HFFc6 (cell line): ENCODE results near the gene MAB21L4. TPM values are rescaled to one million over a fixed set of nuclear protein-coding genes. Genes with fewer than 3 reads are reported as not detected.

Source experiments
- DNase-seq: peaks from one replicate; pipeline ENCODE4 v3.0.0-alpha.2; 2018
- H3K27ac Mint-ChIP-seq: 2 replicates; pipeline ENCODE4 v1.8.0; 2020; ENCODE audit warnings: mild to moderate bottlenecking, mixed read lengths
- H3K27me3 Mint-ChIP-seq: 2 replicates; pipeline ENCODE4 v1.8.0; 2021; ENCODE audit warnings: mild to moderate bottlenecking, moderate library complexity, mixed read lengths; ENCODE audit not compliant: insufficient read depth
- H3K36me3 Mint-ChIP-seq: 2 replicates; pipeline ENCODE4 v1.8.0; 2021; ENCODE audit warnings: low read depth, mixed read lengths
- H3K4me1 Mint-ChIP-seq: 2 replicates; pipeline ENCODE4 v1.8.0; 2020; ENCODE audit warnings: low read depth, mixed read lengths
- H3K4me3 Mint-ChIP-seq: 2 replicates; pipeline ENCODE4 v1.8.0; 2020; ENCODE audit warnings: mild to moderate bottlenecking, moderate library complexity, mixed read lengths
- H3K9me3 Mint-ChIP-seq: 2 replicates; pipeline ENCODE4 v1.8.0; 2020; ENCODE audit warnings: mild to moderate bottlenecking, mixed read lengths
- CTCF ChIP-seq: fragments of 200-600 bp; sonication (generic); IDR thresholded peaks from 2 replicates; pipeline ENCODE4 v1.5.0; 2021; ENCODE audit warnings: antibody characterized with exemption, mild to moderate bottlenecking
- total RNA-seq, 6 experiments: library from RNA; stranded (reverse); fragmentation: NEBNext Ultra II Directional; extraction: Animal tissue kit (Norgen Biotek cat#: 25700); gene quantifications; 2 replicates in 1 of 6; 3 replicates in 5 of 6; pipeline ENCODE4 v1.2.3, GENCODE V29; 2021

Gene MAB21L4
- total RNA-seq, 6 experiments from 2014 or later, result not detected

GRCh38 chr2:240914645-240915525, 18.9 kb upstream of the MAB21L4 start:
- H3K9me3 Mint-ChIP-seq, result no peaks in the 10 kb centered on the region
- peaks cover 6% of the 10 kb centered on the region for H3K27me3 Mint-ChIP-seq
- H3K4me3 Mint-ChIP-seq, result no peak overlapping the region; the same call in 1 of the 2 replicates
- no peaks in the 10 kb centered on the region for H3K36me3 Mint-ChIP-seq
- peaks cover 31% of the 10 kb centered on the region for H3K4me1 Mint-ChIP-seq
- no peak overlapping the region for H3K27ac Mint-ChIP-seq
- no peak for DNase-seq
- peak; percentile 65 for TF ChIP-seq CTCF

- Mint-ChIP-seq H3K27me3 (peaks cover 8% of the 10 kb centered on the region), H3K27ac (no peak overlapping the region), H3K36me3 (no peaks in the 10 kb centered on the region), H3K9me3 (no peaks in the 10 kb centered on the region), H3K4me1 (peaks cover 31% of the 10 kb centered on the region), H3K4me3 (no peak overlapping the region)
- DNase-seq, result no peak
- peak; percentile 97 for TF ChIP-seq CTCF
Measured at GRCh38 chr2:240913810-240914644, 18.1 kb upstream of the MAB21L4 start.

GRCh38 chr2:240912878-240913809, 17.2 kb upstream of the MAB21L4 start:
- Mint-ChIP-seq H3K27ac (peak overlapping the region; percentile 22; the same call in 1 of the 2 replicates), H3K4me3 (no peak overlapping the region), H3K27me3 (peaks cover 6% of the 10 kb centered on the region), H3K9me3 (no peaks in the 10 kb centered on the region), H3K4me1 (peaks cover 31% of the 10 kb centered on the region), H3K36me3 (no peaks in the 10 kb centered on the region)
- no peak for TF ChIP-seq CTCF
- DNase-seq, result no peak

- Mint-ChIP-seq H3K9me3 (no peaks in the 10 kb centered on the region), H3K36me3 (no peaks in the 10 kb centered on the region), H3K27ac (peak overlapping the region; percentile 81; the same call in 1 of the 2 replicates), H3K4me1 (peaks cover 31% of the 10 kb centered on the region), H3K4me3 (peak overlapping the region; percentile 75; the same call in 1 of the 2 replicates), H3K27me3 (peaks cover 9% of the 10 kb centered on the region)
- no peak for TF ChIP-seq CTCF
- no peak for DNase-seq
Measured at GRCh38 chr2:240911641-240912265, 15.8 kb upstream of the MAB21L4 start.
